Skin epidermis (tissue), 12 donors: Measurements from ENCODE around the gene CUL3.
"Not testable (repeated sequence)": the region's sequence is repeated elsewhere in the genome, so short reads cannot be mapped to it uniquely, and the experiment has no call there.

Experiments
- H3K27ac ChIP-seq, 21 experiments: fragments of 200-600 bp; sonication (generic) in 11 of 21; one replicate each; pipeline ENCODE4 v1.5.0; 2020; ENCODE audit warnings: mild to moderate bottlenecking in 3 of 21, inconsistent platforms in 2 of 21, moderate library complexity in 2 of 21
- H3K4me3 ChIP-seq, 7 experiments: fragments of 200-600 bp; sonication (generic) in 2 of 7; one replicate each; pipeline ENCODE4 v1.5.0; 2020; ENCODE audit warnings: inconsistent platforms in 2 of 7, mild to moderate bottlenecking in 2 of 7, moderate library complexity in 1 of 7

CUL3 gene

DNA sequence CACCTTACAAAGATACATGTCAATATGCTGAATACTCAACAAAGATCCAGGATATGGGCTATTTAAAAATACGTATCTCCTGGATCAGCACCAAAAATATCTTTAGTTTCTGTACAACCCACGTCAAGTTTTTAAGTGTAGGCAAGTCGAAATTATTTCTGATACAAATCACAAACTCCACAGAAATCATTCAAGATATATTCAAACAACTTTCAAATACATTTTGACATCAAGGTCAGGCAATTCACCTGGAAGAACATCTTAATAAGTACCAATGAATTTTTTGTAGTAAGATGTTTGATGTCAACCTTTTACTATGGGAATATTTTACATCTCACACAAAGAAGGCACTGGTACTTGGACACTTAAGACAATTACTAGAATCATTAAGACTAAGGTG is 86.2 kb downstream of the CUL3 start:
- Histone ChIP-seq H3K4me3 (no peak overlapping the region), H3K27ac (no peak overlapping the region)

DNA sequence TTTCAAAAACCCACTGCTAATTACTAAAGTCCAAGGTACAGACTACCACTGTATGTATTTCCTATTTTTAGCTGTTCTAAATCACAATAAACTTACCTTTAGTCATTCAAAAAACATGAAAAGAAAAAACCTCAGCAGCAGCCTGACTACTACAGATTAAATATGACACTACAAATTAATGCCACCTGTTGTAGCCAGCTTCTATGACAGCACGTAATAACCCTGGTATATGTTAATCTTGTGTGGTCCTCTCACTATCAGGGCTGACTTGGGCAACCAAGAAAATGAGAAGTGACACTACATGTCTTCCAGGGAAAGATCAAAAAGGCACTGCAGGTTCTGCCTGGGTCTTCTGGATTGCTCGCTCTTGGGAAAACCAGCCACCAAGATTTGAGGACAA is 92.6 kb downstream of the CUL3 start:
- no peak overlapping the region for H3K27ac ChIP-seq

DNA sequence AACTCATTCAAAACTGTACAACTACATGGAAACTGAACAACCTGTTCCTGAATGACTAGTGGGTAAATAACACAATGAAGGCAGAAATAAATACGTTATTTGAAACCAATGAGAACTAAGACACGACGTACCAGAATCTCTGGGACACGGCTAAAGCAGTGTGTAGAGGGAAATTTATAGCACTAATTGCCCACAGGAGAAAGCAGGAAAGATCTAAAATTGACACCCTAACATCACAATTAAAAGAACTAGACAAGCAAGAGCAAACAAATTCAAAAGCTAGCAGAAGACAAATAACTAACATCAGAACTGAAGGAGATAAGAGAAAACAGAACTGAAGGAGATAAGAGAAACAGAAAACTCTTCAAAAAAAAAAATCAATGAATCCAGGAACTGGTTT is 97.2 kb downstream of the CUL3 start:
- H3K4me3 ChIP-seq, H3K27ac ChIP-seq: not testable (repeated sequence)

More for the DNA sequence above, 92.6 kb downstream of the CUL3 start:
- no peak overlapping the region for H3K4me3 ChIP-seq

DNA sequence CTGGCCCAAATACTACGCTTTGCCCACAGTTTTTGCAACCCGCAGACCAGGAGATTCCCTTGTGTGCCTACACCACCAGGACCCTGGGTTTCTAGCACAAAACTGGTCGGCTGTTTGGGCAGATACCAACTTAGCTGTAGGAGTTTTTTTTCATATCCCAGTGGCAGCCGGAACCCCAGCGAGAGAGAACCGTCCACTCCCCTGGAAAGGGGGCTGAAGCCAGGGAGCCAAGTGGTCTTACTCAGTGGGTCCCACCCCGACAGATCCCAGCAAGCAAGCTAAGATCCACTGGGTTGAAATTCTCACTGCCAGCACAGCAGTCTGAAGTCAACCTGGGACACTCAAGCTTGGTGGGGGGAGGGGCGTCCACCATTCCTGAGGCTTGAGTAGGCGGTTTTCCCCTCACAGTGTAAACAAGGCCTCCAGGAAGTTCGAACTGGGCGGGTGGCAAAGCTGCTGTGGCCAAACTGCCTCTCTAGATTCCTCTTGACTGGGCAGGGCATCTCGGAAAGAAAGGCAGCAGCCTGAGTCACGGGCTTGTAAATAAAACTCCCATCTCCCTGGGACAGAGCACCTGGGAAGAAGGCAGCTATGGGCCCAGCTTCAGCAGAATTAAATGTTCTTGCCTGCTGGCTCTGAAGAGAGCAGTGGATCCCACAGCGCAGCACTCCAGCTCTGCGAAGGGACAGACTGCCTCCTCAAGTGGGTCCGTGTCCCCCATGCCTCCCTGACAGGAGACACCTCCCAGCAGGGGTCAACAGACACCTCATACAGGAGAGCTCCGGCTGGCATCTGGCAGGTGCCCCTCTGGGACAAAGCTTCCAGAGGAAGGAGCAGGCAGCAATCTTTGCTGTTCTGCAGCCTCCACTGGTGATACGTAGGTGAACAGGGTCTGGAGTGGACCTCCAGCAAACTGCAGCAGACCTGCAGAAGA is 99.8 kb downstream of the CUL3 start:
- H3K27ac ChIP-seq: peak overlapping the region in 11 of 21 experiments; percentile 8 to 77 (median 43)
- H3K4me3 ChIP-seq: not testable (repeated sequence)

DNA sequence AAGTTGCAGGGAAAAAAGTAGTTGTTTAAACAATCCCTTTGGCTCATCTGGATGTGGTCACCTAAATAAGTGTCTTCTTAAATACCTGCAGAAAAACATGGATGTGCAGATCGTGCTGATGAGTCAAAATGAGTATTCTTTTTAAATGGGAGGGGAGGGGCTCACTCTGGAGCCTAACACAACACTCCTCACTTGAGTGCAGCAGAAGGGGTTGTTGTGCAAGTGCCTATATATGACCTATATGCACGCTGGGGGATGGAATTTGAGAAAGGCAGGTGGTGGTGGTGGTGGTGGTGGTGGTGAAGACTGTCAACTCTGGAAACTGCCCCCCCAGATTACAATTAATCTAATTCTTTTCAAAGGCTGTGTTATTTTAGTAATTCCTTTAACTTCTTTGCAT is 105.3 kb downstream of the CUL3 start:
- Histone ChIP-seq H3K27ac (no peak overlapping the region), H3K4me3 (no peak overlapping the region)

DNA sequence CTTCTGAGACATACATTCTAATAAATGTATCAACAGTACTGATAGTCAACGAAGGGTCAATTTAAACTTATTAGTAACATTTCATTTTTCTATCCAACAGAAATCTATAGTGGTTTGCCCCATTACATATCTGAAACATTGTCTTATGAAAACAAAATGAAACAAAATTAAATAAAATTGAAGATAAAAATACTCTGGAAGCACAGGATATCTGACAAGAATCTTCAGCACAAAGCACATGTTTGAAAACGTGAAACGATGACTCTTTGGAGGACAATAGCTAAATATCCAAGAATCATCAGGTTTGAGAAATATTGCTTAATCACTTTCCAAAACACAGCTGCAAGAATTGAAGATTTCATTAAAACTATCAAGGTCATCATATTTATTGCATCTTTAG is 112.3 kb downstream of the CUL3 start:
- H3K4me3 ChIP-seq: no peak overlapping the region
- H3K27ac ChIP-seq: no peak overlapping the region

DNA sequence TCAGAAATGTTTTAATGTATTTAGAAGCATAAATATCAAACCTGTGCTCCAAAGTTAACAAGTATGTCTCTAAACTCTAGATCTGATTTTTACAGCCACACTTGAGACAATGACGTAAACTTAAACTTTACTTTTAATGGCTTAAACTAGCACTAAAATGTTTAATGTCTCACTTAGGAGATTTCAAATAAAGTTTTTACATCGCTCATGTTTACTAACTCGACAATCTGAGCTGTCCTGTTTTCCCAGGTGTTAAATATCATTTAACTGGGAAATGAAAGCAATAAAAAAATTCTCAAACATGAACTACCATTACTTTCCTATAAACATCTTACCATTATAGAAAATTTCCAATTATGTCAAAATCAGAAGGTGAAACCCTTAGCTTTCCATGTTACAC is 113.0 kb downstream of the CUL3 start:
- Histone ChIP-seq H3K4me3 (no peak overlapping the region), H3K27ac (no peak overlapping the region)

DNA sequence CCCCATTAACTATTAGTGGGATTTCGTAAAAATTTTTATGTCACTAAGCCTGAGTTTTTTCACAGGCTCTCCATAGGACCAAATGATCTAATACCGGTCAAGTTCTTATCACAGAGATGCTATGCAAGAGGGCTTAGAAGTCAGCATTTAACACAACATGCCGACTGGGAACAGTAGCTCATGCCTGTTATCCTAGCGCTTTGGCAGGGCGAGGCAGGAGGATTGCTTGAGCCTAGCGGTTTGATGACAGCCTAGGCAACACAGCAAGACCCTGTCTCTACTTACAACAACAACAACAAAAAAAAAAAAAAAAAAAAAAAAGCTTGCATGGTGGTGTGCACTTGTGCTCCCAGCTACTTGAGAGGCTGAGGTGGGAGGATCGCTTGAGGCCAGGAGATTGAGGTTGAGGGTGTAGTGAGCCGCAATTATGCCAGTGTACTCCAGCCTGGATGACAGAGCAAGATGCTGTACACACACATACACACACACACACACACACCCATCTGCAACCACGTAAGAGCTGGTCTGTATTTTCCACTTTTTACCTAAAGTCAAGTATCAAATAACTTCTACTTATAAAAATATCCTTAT is 115.7 kb downstream of the CUL3 start:
- Histone ChIP-seq H3K27ac (no peak overlapping the region), H3K4me3 (no peak overlapping the region)

DNA sequence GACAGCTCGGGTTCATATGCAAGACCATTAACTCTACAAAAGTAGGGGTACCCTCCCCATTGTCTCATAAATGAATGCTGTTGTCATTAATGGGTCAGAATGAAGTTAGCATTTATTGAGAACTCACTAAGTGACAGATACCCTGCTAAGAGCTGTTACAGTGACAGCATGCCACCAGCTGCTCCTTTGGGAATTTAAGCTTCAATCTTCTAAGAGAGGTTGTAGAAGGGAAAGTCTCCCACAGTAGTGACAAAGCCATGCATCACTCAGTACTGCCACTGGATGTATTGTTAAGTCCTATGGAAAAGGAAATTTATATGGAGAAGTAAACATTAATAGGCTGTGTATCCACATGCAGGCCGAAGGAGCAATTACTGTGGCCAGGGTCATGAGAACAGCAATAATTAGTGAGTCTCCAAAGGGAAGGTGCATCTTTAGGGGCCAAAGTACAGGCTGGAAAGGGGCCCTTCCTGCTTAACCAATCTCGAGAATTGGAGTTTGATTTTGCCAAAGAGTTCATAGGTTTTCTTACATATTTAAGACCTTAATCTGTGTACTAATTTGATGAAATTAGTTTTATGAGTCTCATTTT is 118.8 kb downstream of the CUL3 start:
- Histone ChIP-seq H3K4me3 (no peak overlapping the region), H3K27ac (no peak overlapping the region)

DNA sequence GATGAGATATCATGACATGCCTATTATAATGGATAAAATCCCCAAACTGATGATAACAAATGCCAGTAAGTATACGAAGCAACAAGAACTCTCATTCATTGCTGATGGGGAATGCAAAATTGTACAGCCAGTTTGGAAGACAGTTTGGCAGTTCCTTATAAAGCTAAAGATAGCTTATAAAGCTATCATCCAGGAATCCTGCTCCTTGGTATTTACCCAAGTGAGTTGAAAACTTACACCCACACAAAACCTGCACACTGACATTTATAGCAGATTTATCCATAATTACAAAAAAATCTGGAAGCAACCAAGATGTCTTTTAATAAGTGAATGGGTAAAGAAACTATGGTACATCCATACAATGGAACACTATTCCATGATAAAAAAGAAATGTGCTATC is 123.8 kb downstream of the CUL3 start:
- Histone ChIP-seq H3K4me3 (no peak overlapping the region), H3K27ac (no peak overlapping the region)

DNA sequence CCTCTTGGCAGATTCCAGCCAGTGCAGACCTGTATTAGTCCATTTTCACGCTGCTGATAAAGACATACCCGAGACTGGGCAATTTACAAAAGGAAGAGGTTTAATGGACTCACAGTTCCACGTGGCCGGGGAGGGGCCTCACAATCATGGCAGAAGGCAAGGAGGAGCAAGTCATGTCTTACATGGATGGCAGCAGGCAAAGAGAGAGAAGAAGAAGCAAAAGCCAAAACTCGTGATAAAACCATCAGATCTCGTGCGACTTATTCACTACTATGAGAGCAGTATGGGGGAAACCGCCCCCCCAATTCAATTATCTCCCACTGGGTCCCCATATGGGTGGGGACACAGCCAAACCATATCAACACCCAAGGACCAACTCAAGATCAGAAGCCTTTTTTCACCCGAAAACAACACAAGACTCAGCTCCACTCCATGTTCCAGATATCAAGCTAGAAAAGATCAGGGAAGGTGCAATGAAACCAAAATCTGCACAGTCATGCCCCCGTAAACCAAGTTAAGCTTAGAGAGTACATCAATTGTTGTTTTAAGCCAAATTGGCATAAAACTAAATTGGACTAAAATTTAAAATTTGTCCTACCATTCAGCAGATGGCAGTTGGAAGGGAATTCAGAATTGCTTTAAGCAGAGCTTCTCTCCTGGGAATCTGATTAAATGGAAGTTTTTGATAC is 127.6 kb downstream of the CUL3 start:
- no peak overlapping the region for H3K4me3 ChIP-seq
- H3K27ac ChIP-seq: no peak overlapping the region

DNA sequence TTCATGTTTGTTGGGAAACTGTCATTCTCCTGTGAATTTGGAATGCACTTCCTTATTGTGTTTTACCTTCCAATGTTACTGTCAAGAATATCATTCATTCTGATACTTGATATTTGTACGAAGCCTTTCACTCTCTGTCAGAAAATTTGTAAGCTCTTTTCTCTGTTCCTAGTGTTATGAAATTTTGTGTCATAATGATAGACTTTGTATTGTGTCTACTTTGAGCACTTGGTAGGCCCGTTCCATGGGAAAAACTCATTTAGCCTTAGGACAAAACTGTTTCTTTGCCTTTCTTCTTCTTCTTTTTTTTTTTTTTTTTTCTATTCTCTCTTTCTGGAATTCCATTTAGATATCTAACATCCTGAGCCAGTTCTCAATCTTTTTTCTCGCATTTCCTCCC is 131.3 kb downstream of the CUL3 start:
- Histone ChIP-seq H3K27ac (no peak overlapping the region), H3K4me3 (no peak overlapping the region)

DNA sequence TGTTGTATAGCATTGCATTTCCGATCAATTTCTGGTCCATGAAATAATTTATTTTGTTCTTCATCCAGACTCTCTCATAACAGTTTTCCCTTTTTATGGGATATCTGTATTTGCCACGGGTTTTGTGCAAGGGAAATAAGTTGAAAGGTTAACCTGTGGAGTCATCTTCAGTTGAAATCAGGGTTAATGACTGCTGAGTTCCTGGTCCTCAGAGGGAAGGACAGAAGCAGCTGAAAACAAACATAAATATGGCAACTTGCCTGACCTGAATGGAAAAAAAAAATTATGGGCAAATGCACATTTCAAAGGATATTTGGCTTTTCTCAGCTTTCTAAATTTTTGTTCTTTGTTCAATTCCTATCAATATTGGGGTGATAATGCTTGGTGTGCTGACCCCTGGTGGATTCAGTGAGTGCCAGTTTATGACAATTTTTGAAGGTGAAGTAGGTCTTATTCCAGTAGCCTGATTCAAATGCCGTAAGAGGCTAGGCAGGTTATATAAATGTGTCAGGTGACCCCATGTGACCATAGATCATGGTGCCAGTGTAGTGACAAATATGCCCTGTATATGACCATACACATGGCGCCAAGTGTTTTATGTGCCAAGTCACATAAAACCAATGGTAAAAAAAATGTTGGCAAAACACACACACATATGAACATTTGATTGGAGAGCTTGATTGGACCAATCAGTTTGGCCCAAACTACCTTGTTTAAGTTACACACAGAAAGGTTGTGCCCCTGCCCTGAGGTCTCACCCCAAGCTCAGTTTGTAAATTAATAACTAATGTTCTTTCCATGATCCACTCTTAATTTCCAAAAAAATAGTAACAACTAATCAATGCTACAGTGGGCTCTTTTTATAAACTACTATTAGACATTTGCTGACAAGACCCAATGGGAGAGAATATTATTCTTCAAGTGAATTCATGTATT is 135.7 kb downstream of the CUL3 start:
- Histone ChIP-seq H3K27ac (no peak overlapping the region), H3K4me3 (no peak overlapping the region)

DNA sequence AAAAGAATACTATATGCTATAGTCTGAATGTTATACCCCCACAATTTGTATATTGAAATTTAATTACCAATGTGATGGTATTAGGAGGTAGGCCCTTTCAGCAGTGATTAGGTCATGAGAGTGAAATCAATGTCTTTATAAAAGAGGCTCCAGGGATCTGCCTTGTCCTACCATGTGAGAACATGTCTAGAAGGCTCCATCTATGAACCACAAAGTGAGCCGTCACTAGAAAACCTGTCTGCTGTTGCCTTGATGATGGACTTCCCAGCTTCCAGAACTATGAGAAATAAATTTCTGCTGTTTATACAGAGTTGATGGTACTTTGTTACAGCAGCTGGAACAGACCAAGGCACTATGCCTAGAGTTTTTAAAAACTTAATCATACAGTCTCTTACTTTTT is 136.9 kb downstream of the CUL3 start:
- no peak overlapping the region for H3K4me3 ChIP-seq

DNA sequence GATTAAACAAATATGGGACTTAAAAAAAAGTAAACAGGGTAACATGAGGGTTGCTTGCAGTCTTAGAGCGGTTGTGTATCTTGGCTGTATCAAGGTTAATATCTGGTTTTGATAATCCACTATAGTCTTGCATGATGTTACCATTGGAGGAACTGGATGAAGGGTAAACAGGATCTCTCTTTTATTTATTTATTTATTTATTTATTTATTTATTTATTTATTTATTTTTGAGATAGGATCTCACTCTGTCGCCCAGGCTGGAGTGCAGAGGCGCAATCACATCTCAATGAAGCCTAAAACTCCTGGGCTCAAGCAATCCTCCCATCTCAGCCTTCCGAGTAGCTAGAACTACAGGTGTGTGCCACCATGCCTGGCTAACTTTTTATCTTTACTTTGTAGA is 140.4 kb downstream of the CUL3 start:
- Histone ChIP-seq H3K4me3 (no peak overlapping the region), H3K27ac (peak overlapping the region in 1 of 21 experiments; percentile 65)

More for the DNA sequence above, 136.9 kb downstream of the CUL3 start:
- H3K27ac ChIP-seq: no peak overlapping the region

DNA sequence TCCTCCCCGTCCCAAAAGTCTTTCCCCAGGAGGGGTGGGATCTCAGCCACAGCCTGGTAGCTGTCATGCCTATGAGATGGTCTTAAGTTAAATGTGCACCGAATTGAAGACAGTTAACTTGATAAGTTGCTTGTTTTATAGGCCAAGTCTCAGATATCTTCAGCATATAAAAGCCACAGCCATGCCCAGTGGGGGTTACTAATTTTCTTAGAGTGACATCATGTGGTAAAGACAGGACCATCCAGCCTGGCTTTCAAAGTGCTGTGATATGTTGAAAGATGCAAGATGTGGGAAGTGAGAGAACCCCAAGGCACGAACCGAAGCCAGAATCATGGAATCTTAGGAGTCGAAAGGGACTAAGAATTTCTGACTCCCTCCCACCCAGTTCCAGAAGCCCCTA is 141.1 kb downstream of the CUL3 start:
- Histone ChIP-seq H3K27ac (peak overlapping the region in 1 of 21 experiments; percentile 65), H3K4me3 (no peak overlapping the region)

DNA sequence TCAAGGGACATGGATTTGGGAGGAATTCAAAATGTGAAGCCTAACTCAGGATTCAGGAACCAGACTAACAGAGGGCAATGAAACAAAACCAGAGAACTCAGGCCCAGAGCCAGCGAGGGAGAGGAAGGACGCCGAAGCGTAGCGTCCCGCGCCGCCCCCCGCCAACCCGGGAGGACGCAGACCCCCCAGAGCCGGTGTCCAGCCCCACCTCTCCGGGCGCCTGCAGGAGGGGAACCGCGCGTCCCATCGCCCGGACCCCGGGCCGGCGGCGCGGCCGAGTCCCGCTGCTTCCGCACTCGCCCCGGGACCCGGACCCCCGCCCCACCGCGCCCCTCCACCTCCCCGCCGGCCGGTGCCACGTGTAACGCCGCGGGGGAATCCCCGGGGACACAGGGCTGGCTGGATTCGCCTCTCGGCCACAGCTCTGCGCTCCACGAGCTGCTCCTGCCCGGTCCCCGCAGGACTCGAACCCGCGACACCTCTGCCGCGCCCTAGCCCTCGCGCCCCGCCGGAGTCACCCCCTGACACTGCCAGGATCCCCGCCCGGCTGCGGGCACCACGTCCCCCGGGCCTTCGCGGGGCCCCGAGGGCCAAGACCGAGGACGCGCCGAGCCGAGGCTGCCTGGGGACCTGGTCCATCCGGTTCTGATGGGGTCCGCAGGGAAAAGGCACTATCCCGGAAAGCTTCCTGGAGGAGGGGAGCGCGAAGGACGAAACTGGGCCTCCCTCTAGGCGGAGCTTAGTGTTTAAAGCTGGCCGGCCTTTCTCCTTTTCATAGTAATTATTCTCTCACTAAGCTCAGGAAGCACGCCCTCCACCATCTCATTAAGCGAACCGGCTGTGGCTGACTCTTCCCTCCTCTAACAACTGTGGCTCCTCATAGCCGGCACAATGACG is 142.8 kb downstream of the CUL3 start:
- Histone ChIP-seq H3K27ac (peak overlapping the region in 20 of 21 experiments; percentile 26 to 85 (median 69)), H3K4me3 (peak overlapping the region; percentile 40 to 57 (median 48))

DNA sequence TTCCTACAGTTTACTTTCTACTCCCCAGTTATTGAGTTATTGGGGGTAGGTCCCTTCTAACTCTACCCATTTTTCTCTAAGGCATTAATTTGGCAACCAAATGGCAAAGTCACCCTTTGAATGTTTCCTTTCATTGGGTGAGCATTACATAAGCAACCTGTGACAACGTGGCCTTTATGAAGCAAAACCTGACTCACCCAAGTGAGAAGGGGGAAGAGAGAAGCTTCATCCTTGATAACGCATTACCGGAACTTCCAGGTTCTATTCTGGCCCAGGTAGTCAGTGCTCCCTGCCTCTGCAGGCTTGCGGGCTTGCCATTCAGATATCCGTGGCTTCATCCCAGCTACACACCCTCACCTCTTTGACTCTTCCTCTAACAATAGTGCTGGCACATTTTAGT is 144.2 kb downstream of the CUL3 start:
- no peak overlapping the region for H3K4me3 ChIP-seq

More for the DNA sequence above, 144.2 kb downstream of the CUL3 start:
- H3K27ac ChIP-seq: peak overlapping the region in 3 of 21 experiments; percentile 32 to 82 (median 74)
